ENCODE results near the gene TP53BP2. TPM values are rescaled to one million over a fixed set of nuclear protein-coding genes. Genes with fewer than 3 reads are reported as not detected.

TP53BP2 gene
- total and polyA plus RNA-seq, 10 donors, result 5.2 to 50.7 (median 39.5) TPM

DNA sequence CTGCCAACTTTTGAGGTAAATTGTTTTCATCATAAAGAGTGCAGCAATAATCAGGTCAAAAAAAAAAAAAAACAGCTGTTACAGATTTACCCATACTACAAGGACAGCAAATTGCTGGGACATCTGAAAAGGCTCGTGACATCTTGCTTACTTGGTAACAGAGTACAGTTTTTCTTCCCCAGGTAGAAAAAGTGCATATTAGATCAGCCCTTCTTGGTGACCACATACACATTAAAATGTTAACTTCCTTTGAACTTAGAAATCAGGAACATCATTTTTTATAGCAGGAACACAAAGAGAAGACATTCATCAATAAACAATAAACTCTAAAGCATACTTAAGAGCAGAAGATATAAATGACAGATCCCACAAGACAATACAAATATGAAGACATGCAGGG, 16.1 kb downstream of the TP53BP2 start:
- no peak overlapping the region for H3K4me3 ChIP-seq
- peaks cover 26 to 93% (median 68%) of the 10 kb centered on the region in 6 donors for H3K4me1 ChIP-seq
- no peaks in the 10 kb centered on the region for H3K36me3 ChIP-seq
- TF ChIP-seq, protein P1, sequence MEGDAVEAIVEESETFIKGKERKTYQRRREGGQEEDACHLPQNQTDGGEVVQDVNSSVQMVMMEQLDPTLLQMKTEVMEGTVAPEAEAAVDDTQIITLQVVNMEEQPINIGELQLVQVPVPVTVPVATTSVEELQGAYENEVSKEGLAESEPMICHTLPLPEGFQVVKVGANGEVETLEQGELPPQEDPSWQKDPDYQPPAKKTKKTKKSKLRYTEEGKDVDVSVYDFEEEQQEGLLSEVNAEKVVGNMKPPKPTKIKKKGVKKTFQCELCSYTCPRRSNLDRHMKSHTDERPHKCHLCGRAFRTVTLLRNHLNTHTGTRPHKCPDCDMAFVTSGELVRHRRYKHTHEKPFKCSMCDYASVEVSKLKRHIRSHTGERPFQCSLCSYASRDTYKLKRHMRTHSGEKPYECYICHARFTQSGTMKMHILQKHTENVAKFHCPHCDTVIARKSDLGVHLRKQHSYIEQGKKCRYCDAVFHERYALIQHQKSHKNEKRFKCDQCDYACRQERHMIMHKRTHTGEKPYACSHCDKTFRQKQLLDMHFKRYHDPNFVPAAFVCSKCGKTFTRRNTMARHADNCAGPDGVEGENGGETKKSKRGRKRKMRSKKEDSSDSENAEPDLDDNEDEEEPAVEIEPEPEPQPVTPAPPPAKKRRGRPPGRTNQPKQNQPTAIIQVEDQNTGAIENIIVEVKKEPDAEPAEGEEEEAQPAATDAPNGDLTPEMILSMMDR (IDR thresholded peaks at IDR 0.05 in 8 of 11, conservative IDR thresholded peaks at IDR 0.05 in 3 of 11), result no peak
- TF ChIP-seq POLR2AphosphoS5 (IDR thresholded peaks at IDR 0.05) (no peak), POLR2A (IDR thresholded peaks at IDR 0.05) (no peak)
- intact Hi-C loops (cut with DNase I; ENCODE audit: low total_unique reads), result no loop called here
- no peak overlapping the region for H3K27ac ChIP-seq
- no peaks in the 10 kb centered on the region for H3K9me3 ChIP-seq
- 69 to 94% (median 78%) methylated on average over 1 of the region's 1 CpG for WGBS, 5 donors
- no peaks in the 10 kb centered on the region for H3K27me3 ChIP-seq (replicated peaks in 1 of 7)
- no peak for DNase-seq

DNA sequence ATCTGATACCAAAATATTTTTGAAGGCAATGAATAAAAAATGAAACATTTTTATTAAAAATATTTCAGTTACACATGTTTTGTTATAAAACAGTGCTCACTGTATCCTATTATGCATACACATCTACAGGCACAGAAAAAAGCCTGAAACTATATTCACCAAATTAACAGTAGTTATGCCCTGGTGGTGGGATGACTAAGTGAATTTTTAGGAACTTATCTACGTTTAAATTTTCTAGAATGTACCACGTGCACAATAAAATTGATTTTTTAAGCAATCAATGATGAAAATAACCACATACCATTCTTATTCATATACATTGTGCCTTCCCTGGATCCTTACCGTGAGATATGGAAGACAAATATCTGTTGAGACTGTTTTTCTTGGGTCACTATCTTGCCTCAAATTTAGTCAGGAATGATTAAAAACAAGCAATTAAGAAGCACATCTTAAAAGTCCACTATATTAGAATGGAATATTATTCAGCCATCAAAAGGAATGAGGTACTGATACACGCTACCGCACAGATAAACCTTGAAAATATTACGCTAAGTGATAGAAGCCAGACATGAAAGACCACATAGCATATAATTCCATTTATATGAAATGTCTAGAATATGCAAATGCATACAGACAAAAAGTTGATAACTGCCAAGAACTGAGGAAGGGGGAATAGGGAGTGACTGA, 17.4 kb downstream of the TP53BP2 start:
- 80 to 92% (median 83%) methylated on average over 6 of the region's 6 CpGs for WGBS, 5 donors
- TF ChIP-seq POLR2AphosphoS5 (IDR thresholded peaks at IDR 0.05) (no peak), POLR2A (IDR thresholded peaks at IDR 0.05) (no peak)
- TF ChIP-seq, protein P1 (IDR thresholded peaks at IDR 0.05 in 8 of 11, conservative IDR thresholded peaks at IDR 0.05 in 3 of 11), result no peak
- H3K4me1 ChIP-seq, result peaks cover 24 to 93% (median 65%) of the 10 kb centered on the region in 6 donors

GRCh38 chr1:223827193-223827663, 18.5 kb downstream of the TP53BP2 start:
- Histone ChIP-seq H3K27me3 (replicated peaks in 1 of 7) (no peaks in the 10 kb centered on the region), H3K27ac (peak overlapping the region in 3 of 8 donors; percentile 57 to 72 (median 61)), H3K36me3 (no peaks in the 10 kb centered on the region), H3K4me3 (no peak overlapping the region), H3K4me1 (peaks cover 18 to 93% (median 65%) of the 10 kb centered on the region in 6 donors), H3K9me3 (no peaks in the 10 kb centered on the region)
- TF ChIP-seq, protein P1 (IDR thresholded peaks at IDR 0.05 in 8 of 11, conservative IDR thresholded peaks at IDR 0.05 in 3 of 11), result no peak
- TF ChIP-seq POLR2A (IDR thresholded peaks at IDR 0.05), result no peak
- TF ChIP-seq POLR2AphosphoS5 (IDR thresholded peaks at IDR 0.05), result no peak
- intact Hi-C loops (cut with DNase I; ENCODE audit: low total_unique reads), result no loop called here
- WGBS, 5 donors, result 35 to 82% (median 55%) methylated on average over 3 of the region's 3 CpGs
- DNase-seq, result no peak

More for the DNA sequence above, 17.4 kb downstream of the TP53BP2 start:
- intact Hi-C loops (cut with DNase I; ENCODE audit: low total_unique reads), result no loop called here
- no peaks in the 10 kb centered on the region for H3K9me3 ChIP-seq
- no peak for DNase-seq
- no peaks in the 10 kb centered on the region for H3K27me3 ChIP-seq (replicated peaks in 1 of 7)
- H3K36me3 ChIP-seq, result no peaks in the 10 kb centered on the region
- no peak overlapping the region for H3K4me3 ChIP-seq
- H3K27ac ChIP-seq, result peak overlapping the region in 1 of 8 donors; percentile 72
